Stimulated activated CD8-positive, alpha-beta memory T cell treated with anti-CD3 and anti-CD28 coated beads, Interleukin-15, amount 100 ng/mL, for 48 hours (primary cell): ENCODE measurements around the gene ADGRL4.
"Not testable (repeated sequence)": the region's sequence is repeated elsewhere in the genome, so short reads cannot be mapped to it uniquely, and the experiment has no call there.

ENCODE experiments used
- DNase-seq, 2 donors: peaks; one replicate each; pipeline ENCODE4 v3.0.0-alpha.2; 2020; ENCODE audit warnings: low read depth in 2 of 2

Gene ADGRL4

GRCh38 chr1:78918157-78918556, 88.4 kb downstream of the ADGRL4 start:
- no peak for DNase-seq

- no peak for DNase-seq
These were observed 89.5 kb downstream of the ADGRL4 start for GRCh38 chr1:78916986-78917385.

- DNase-seq = no peak
These were observed 92.6 kb downstream of the ADGRL4 start for GRCh38 chr1:78913950-78914349.

GRCh38 chr1:78911956-78912880, 94.3 kb downstream of the ADGRL4 start:
- no peak for DNase-seq

GRCh38 chr1:78902641-78903040, 103.9 kb downstream of the ADGRL4 start:
- DNase-seq = no peak

GRCh38 chr1:78894811-78895210, 111.7 kb downstream of the ADGRL4 start:
- DNase-seq = no peak

- DNase-seq = no peak
These were observed 114.2 kb downstream of the ADGRL4 start for GRCh38 chr1:78892260-78892840.

- DNase-seq = no peak
These were observed 119.1 kb downstream of the ADGRL4 start for GRCh38 chr1:78887458-78887857.

- DNase-seq = no peak
These were observed 121.7 kb downstream of the ADGRL4 start for GRCh38 chr1:78884685-78885452.

- no peak for DNase-seq
These were observed 126.3 kb downstream of the ADGRL4 start for GRCh38 chr1:78880223-78880622.

- DNase-seq = not testable (repeated sequence)
These were observed 130.5 kb downstream of the ADGRL4 start for GRCh38 chr1:78875986-78876385.

- not testable (repeated sequence) for DNase-seq
These were observed 133.7 kb downstream of the ADGRL4 start for GRCh38 chr1:78872801-78873200.

- no peak for DNase-seq
These were observed 135.3 kb downstream of the ADGRL4 start for GRCh38 chr1:78871249-78871648.

GRCh38 chr1:78869136-78869535, 137.4 kb downstream of the ADGRL4 start:
- no peak for DNase-seq

- no peak for DNase-seq
These were observed 142.4 kb downstream of the ADGRL4 start for GRCh38 chr1:78864175-78864574.

- DNase-seq = no peak
These were observed 150.4 kb downstream of the ADGRL4 start for GRCh38 chr1:78856096-78856495.

GRCh38 chr1:78855258-78855657, 151.3 kb downstream of the ADGRL4 start:
- no peak for DNase-seq

- DNase-seq = no peak
These were observed 152.0 kb downstream of the ADGRL4 start for GRCh38 chr1:78854556-78854955.

GRCh38 chr1:78843546-78843945, 163.0 kb downstream of the ADGRL4 start:
- DNase-seq = no peak

- no peak for DNase-seq
These were observed 163.4 kb downstream of the ADGRL4 start for GRCh38 chr1:78843111-78843510.

- no peak for DNase-seq
These were observed 165.9 kb downstream of the ADGRL4 start for GRCh38 chr1:78840453-78841271.
